ENCODE measurements around the gene INAFM2.

Gene INAFM2

DNA sequence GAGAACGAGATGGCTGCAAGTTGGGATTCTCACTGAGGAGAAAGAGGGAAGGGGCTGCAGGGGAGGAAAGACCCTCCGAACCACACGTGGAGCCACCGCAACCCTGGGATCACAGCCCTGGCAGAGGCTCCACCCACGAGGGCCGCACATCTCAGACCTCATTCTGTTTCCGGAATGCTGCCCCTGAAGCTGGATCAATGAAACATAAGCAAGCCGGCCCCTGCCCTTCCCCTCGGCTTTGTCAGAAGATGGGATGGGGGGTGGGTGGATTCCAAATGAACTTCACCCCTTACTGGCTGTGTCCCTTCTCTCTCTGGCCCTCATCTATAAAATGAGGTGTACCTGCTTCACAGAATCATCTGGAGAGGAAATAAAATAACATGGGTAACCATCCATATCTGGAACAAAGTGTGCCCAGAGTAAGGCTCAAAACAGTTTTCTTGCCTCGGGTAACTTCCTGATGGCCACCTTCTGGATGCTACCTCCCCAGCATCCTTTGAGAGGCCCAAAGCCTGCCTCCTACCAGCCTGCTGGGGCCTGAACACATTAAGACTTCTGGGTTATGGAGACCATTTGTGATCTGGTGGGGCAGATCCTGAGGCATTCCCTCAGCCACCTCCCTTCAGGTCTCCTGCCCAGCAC is 21.9 kb downstream of the INAFM2 start:
- no peak for DNase-seq

DNA sequence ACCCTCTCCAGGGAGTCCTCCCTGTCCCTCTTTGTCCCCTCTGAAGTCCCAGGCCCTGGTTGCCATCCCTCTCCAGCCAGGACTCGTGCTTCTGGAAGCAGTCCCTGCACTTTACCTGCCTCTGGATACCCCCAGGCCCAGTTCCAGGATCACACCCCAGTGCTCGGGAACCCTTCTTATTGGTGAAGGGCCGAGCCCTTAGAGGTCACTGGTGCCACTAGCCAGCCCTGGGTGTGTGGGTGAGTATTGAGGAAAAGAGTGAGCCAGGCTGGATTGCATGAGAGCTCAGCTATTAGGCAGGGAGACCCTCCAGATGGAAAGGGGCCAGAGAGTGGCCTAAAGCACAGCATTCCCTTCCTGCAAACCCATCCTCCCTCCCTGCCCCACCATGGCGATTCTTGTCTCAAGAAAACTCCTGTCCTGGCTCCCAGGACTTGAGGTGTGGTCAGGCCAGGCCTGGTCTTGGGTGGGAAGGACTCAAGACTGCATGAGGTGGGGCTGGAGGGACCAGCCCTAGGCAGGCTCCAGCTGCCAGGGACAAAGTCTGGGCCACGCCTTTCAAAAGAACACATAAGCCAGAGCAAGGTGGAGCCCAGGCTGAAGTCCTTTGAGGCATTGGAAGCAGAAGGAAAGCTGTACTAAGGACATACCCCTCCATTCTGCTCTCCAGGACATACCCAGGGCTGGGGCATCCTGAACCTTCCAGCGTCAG is 22.5 kb downstream of the INAFM2 start:
- DNase-seq: no peak

DNA sequence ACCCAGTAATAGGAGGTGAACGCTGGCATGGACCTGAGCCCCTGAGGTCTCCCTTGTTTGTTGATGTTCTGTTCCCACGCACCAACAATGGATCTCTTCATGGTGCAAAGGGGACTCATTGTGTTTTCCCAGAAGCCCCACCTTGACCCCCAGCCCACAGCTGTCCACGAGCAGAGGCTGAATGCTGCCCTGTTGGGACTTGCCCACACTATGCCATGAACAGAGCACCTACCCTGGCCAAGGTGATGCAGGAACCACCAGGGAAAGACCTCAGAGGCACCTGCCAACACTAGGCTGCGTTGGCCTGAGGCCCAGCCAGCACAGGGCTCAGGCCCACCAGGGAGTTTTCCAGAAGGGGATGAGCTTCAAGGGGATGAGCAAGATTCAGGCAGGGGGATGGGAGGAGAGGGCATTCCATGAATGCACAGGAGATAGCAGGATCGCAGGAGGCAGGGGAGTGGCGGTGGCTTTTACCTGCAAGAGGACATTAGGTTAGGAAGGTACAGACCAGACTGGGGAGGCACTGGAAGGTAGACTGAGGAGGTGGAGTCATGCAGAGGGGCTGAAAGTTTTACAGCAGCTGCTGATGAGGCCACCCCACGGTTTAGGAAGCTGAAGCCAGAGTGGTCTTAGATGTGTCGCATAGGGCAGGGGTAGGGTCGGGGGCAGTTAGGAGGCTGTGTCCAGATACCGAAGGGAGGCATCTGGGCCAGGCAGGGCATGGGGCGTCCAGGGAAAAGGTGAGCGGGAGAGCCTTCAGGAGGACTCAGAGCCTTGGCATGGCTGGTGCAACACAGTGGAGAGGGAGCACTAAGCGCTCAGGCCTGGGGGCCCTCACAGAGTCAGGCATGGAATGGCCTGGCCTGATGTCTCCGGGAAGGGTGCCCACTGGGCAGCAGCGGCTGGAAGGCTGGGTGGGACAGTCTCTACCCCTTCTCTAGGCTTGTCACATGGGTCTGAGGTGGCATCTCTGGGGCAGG is 23.4 kb downstream of the INAFM2 start:
- no peak for DNase-seq

DNA sequence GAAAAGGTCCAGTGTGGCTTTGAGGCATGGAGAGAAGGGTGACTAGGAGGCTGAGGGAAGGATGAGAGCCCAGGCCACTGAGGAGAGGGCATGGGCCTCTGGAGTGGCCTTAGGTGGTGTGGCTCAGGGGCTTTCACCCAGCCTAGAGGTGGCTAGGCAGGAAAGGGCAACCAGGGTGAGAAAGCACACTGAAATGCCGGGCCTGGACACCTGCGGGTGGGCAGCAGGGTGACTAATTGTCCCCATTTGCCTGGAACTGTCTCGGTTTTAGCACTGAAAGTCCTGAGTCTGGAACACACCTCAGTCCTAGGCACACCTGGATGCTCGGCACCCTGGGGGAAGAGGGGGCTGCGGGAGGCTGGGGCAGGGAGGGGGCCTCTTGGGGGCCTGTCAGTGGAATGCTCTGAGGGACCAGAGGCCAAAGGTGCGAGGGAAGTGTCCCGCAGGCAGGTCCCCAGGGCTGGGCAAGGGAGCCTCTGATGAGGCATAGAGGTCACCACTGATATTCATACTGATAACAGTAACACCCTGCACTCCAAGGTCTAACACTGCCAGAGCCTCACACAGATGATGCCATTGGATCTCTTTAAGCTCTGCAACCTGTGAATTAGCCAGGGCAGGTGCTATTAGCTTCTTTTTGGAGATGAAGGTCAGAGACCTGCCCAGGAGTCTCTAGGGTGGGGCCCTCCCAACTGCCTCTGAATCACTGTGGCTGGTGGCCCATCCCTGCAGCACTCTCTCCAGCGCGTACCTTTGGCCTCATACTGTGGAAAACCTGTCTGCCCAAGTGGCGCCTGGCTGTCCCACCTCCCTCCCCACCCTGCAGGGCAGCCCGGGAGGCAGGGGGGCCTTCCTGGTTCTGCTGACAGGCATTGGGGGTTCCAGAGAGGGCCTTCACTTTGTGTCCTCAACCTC is 24.3 kb downstream of the INAFM2 start:
- DNase-seq: no peak

DNA sequence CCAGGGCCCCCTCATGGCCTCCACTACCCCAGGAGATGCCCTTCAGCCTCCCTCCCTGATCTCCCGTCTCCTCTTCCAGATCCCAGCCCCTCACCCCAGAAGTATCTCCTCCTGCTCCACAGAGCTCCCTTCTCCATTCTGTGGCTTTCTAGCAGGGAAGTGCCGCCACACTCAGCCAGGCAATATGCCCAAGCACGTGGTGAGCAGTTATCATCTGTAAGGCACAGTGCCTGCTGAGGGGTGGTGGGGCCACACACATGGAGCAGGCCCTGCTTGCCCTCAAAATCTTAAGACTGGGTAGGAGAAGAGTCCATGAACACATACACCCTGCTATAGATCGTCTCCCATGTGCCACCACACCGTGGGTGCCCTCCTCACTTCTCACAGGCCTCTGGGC is 25.0 kb downstream of the INAFM2 start:
- no peak for DNase-seq

DNA sequence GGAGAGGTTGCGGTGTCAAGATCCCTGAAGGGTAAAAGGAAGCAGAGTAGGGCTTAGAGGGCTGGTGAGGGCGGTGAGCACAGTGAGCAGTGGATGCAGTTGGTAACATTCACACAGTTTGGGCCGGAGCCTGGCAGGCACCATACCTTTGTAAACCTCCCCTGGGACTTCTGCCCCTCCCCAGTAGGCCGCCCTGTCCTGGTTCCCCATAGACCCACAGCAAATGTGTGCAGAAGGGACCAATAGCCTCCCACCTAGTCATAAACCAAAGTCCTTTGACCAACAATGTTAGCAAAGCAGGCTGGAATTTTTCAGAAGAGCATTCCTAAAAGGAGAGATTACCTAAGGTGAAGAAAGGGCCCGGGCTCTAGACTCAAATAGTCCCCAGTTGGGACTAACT is 25.7 kb downstream of the INAFM2 start:
- no peak for DNase-seq

DNA sequence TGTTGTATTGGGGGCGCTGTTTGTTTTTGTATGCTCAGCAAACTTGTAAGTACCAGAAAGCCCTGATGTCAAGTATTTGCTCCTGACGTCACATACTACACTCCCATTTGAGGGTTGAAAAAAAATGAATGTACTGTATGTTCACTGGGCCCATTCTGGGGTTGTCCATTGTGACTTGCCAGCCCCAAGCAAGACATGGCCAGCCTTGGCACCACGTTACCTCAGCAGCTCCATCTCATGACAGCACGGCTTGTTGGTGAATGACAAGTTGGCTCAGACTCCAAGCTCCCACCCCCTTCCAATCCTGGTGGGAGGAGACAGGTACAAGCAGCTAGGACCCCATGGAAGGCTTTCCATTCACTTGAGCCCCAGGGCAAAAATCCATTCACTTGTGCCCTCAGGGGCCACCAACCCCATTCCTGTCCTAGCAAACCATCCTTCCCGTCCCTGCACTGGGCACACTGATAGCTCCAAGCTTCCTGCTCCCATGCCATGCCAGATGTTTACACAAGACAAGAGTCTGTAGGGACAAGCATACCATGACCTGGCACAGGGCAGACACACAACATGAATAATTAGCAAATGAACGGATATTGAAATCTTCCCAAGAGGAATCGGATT is 28.9 kb downstream of the INAFM2 start:
- DNase-seq: no peak

DNA sequence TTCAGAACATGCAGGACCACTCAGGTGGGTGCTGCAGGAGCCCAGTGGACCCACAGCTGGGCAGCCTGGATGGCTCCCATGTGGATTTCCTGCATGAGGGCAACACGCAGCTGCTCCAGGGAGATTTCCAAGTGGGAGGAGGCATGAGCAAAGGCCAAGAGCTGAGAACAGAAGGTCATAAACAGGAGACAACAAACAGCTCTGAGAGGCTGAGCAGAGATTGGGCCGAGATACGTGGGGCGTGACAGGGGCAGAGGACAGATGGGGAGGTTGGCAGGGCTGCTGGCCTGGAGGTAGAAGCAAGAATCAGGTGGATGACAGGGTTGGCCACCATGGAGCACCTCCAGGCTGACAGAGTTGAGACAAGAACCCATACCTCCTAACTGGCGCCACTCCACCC is 30.2 kb downstream of the INAFM2 start:
- no peak for DNase-seq

DNA sequence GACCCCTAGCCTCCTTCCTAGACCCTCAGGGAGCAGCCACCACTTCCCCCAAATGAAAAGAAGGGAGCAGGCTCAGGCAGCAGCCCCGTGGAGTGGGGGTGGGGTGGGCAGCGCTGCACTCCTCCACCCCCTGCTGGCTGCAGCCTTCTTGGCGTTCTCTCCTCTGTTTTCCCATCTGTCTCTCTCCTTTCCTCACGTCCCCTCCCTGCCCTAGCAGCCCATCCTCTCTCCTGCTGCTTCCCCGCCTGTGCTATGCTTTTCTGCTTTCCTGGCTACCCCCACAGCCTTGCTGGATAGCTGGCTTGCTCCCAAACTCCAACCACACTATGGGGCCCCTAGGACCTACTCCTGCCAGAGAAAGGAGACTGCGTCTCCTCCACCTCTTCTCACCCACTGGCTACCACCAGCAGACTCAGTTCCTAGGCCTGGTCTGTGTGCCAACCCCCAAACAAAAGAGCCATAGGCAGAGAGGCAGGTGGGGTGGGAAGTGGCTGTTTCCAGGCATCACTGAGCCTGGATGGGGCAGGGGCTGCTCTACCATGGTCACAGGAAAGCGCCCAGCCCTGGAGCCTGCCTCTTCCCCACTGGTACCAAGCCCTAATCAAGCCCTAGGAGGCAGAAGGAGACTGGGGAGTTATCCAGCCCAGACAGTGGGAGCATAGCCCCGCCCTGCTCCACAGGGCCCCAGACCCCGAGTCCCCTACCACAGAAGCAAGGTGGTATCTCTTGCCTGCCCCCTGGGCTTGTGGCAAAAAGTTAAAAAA is 31.1 kb downstream of the INAFM2 start:
- no peak for DNase-seq

DNA sequence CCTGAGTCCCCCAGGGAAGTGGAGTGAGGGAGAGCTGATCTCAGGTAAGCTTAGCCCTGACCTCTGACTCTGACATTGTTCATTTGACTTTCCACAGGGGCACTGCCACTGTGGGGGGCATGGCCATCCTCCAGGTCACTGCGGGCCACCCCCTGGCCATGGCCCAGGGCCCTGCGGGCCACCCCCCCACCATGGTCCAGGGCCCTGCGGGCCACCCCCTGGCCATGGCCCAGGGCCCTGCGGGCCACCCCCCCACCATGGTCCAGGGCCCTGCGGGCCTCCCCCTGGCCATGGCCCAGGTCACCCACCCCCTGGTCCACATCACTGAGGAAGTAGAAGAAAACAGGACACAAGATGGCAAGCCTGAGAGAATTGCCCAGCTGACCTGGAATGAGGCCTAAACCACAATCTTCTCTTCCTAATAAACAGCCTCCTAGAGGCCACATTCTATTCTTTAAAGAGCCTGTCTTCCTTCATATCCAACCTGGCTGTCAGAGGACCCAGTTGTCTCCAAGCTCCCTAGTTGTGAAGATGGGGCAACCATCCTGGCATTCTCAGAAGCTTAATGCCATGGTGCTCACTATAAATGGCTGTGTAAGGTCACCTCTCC is 32.6 kb downstream of the INAFM2 start:
- DNase-seq: no peak

DNA sequence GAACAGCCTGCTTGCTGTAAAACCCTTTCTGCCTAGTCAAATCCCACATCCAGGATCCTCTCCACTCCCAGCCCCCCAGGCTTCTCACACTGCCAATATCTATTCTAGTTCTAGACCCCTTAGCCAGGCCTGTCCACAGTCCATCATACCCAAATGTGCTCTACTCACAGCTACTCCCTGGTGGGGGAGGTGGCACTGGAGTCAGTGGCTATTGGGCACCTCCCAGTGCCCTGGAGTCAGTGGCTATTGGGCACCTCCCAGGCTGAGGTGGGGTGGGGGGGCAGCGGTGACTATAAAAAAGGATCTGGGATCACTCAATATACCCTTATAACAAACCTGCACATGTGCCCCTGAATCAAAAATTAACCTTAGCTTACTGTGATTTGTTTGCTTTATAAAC is 33.8 kb downstream of the INAFM2 start:
- no peak for DNase-seq

DNA sequence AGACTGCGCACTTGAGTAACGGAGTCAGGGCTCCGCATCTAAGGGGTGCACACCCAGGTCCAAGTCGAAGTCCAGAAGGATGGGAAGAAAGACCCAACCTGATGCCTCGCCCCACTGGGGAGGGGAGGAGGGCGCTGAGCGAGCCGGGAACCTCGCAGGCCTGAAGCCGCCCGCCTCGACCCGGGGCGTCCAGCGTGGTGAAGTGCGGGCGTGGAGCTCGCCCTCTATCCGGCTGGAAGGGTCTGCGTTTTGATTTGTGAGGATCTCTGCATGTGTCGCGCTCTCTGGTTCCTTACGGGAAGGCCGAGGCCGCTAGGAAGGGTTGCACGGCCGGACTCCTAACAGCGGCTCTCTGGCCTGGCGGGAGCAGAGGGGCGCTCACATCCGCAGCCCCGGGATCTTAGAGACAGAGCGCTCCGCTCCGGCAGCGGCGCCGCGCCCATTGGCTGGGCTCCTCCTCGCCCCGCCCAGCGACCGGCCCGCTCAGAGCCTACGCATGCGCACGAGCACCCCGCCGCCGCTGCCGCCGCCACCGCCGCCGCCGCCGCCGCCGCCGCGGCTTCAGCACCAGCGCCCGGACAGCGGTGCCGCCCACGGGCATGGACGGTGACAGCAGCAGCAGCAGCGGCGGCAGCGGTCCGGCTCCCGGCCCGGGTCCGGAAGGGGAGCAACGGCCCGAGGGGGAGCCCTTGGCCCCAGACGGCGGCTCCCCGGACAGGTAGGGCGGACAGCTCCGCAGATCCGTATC is 34.4 kb downstream of the INAFM2 start, which contains the start of gene DISP2:
DISP2 (plus strand) TSS at position 497 of the 748 bp plus-strand sequence; CDS start at position 600, 103 bp downstream.
- peak; percentile 75 for DNase-seq

DNA sequence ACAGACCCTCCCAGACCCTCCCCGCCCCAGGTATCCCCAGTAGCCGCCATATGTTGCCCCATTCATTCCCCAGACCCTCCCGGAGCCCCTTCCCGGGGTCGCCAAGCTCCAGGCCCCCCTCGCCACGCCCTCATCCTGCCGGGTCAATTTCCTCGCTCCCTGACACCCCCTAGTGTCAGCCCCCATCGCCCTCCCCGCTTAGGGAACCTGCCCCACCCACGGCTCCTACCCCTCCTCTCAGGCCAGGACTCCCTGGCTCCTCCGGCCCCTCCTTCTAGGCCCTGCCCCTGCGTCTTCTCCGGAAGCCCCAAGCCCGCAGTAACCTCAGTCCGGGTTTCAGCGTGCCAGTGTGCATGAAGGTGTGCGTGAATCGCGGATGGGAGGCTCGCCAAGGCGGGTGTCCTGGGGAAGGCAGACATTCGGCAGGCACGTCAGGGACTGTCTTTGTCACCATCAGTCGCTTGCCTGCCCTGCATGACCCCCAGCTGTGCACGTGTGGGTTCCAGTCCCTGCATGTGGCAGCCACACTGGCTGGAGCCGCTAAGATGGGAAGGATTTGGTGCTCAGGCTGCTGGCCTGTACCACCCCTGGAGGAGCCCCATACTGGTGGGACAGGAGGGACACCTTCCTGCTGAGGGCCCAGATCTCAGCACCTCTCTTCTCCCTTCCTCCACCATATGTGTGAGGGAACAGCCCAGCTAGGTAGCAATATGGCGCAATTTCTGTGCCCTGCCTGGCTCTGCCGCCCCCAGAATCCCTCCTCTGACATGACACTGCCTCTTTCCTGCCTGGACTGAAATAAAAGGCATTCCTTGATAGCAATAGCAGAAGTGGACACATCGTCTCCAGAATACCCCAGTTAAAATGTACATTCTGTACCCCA is 35.2 kb downstream of the INAFM2 start:
- DNase-seq: no peak

DNA sequence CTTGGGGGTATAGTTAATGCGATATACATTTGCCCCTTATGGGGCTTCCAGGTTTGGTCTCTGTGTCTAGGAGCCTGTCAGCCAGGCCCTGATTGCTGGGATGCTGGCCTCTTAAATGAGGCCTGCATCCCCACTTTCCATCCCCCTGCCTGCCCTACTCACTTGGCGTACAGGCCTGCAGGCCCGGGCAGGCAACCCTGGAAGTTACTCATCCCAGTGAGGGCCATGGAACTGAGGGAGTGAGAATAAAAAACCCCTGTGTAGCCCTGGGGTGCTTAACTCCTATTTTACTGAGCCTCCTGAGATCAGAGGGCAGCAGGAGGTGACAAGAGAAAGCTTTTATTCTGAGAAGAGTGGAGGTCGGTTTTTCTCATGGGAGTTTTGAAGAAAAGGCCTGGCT is 36.5 kb downstream of the INAFM2 start:
- DNase-seq: no peak

DNA sequence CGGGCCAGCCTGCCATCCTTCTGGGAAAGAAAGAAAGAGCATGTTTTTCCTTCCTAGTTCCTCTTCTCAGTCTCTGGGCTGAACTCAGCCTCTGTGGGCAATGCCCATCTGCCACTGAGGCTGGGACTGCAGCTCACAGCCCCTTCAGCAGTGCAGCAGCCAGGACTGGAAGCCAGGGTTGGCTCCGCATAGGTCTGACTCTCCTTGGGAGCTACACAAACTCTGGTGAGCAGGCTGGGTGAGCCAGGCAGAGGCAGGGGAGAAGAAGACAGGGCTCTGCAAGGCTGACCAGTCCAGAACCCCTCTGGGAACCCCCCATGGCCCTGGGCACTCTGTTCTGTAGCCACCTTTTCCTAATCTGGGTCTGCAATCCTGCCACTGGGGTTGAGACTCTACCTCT is 38.1 kb downstream of the INAFM2 start:
- DNase-seq: no peak

DNA sequence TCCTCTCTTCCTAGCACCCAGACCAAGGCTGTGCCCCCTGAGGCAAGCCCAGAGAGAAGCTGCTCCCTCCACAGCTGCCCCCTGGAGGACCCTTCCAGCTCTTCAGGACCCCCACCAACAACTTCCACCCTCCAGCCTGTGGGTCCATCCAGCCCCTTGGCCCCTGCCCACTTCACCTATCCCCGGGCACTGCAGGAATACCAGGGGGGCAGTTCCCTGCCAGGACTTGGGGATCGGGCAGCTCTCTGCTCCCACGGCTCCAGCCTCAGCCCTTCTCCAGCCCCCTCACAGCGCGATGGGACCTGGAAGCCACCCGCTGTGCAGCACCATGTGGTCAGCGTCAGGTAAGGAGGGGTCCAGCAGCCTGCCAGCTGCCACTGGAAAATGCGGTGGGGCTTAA is 40.1 kb downstream of the INAFM2 start:
- no peak for DNase-seq

DNA sequence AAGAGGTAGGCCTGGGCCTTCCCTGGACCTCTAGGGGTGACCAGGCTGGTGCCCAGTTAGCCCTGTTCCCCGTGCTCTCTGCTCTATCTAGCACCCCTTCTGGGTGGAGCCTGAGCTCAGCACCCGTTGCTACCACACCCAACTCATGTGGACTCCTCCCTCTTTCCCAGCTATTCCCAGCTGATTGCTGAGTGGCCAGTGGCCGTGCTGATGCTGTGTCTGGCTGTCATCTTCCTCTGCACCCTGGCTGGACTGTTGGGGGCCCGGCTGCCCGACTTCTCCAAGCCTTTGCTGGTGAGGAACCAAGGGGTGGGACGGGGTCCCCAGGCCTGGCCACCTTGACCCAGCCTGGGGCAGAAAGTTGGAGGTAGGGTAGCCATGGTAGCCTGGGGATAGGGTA is 40.8 kb downstream of the INAFM2 start:
- DNase-seq: no peak

DNA sequence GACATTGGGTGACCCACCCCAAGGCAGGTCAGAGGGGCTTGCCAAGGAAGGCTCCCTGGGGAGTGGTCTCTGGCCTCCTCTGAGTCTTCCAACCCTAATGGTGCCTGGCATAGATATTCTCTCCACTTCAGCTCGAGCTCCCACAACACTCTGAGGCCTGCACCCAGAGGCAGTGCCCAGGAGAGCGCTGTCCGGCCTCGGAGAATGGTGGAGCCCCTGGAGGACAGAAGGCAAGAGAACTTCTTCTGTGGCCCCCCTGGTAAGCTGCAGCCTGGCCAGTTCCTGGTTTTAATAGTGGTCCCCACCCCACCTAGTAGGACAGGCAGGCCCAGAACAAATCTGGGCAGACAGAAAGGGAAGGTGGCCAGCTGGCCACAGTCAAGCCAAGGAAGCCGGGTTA is 41.5 kb downstream of the INAFM2 start:
- no peak for DNase-seq

All from GOT3 (cell line).